GM21390 (cell line): ENCODE results near the gene ALOX15B.

ENCODE experiments used
- ATAC-seq: cut with Tn5 transposase; IDR thresholded peaks from one replicate; pipeline ENCODE4 v1.9.1; 2021; ENCODE audit not compliant: unreplicated experiment

Gene ALOX15B

DNA sequence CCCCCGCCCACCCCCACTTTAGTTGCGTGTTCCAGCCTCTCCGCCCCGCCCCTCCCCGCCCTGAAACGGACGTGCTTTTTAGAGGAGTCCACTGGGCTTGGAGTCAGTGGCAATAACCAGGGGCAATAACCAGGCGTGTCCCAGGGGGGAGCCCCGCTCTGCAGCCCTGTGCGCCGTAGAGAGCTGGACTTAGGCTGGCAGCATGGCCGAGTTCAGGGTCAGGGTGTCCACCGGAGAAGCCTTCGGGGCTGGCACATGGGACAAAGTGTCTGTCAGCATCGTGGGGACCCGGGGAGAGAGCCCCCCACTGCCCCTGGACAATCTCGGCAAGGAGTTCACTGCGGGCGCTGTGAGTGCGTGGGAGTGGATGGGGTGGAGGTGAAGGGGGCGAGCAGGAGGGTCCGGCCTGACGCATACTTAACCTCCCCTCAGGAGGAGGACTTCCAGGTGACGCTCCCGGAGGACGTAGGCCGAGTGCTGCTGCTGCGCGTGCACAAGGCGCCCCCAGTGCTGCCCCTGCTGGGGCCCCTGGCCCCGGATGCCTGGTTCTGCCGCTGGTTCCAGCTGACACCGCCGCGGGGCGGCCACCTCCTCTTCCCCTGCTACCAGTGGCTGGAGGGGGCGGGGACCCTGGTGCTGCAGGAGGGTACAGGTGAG, at the start of gene ALOX15B:
ALOX15B (plus strand) TSS at position 106 of the 657 bp plus-strand sequence; CDS start at position 203, 97 bp downstream.
- no peak for ATAC-seq

GRCh38 chr17:7989781-7990655, 48.8 kb upstream of the ALOX15B start:
- peak; percentile 72 for ATAC-seq

- ATAC-seq: no peak
These were observed 46.3 kb upstream of the ALOX15B start for GRCh38 chr17:7992516-7992915.

DNA sequence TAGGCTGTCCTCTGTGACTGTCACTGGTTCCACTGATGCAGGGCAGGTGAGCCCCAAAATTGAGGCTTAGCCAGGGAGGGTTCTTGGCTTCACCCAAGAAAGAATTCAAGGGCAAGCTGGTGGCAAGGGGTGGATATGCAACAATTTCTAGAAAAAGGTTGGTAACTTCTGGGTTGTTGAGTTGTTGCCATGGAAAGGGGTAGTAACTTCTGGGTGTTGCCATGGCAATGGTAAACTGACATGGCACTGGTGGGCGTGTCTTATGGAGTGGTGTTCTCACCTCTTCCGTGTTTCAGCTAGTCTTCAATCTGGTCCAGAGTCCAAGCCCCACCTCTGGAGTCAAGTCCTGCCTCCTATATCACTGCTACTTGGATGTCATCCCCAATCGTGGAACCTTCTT, 45.9 kb upstream of the ALOX15B start:
- no peak for ATAC-seq

- ATAC-seq: no peak
These were observed 44.8 kb upstream of the ALOX15B start for GRCh38 chr17:7993972-7994589.

DNA sequence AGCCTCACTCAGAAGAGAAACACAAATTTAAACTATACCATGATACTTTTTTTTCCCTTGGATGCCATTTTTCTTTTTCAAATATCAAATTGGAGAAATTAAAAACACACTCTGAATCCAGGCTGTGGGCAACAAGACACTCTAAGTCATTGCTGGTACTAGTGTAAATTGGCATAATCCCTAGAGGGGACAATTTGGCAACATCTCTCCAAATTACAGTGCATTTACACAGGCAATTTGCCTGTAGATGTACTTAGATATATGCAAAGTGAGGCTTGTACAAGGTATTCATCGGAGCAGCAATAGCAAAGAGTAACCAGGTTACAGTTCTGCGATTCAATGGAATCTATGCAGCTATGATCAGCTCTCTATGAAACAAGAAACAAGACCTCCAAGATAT, 43.1 kb upstream of the ALOX15B start:
- ATAC-seq: no peak

- no peak for ATAC-seq
These were observed 41.7 kb upstream of the ALOX15B start for GRCh38 chr17:7997186-7997585.

DNA sequence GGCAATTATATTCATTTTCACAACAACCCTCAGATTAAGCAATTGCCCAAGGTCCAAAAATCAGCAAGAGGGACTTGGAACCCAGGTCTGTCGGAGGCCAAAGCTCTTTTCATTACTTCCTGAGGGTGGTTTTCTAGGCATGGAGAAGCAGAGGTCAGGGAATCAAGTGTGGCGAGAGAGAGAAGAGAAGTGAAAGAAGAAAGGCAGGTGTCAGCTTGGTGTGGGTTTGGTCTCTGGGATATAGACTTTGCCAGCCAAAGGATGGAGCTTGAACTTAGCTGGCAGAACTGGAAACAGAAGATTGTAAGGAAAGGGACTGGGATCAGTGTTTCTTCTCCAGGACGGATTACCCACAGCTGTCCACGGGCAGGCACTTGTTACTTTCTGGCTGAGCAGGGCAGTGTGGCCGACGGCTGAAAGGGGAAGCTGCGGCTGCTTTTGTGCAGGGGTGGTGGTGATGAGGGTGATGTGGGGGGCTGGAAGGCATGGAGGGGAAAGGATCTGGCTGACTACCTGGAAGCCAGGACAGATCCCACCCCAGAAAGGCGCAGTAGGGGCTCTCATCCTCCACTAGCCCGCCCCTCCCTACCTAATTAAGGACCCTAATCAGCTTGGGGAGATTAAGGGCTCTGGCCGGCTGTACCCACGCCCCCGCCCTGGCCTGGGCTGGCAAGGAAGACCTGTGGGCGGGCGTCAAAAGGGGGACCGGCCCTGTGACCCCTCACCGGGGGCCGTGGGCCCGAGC, 36.7 kb upstream of the ALOX15B start, which contains the start of gene GUCY2D:
GUCY2D (plus strand) TSS at position 640 of the 745 bp plus-strand sequence. CDS start 433 bp downstream, outside the sequence.
- no peak for ATAC-seq

- ATAC-seq: no peak
These were observed 35.9 kb upstream of the ALOX15B start for GRCh38 chr17:8002721-8003593.

- no peak for ATAC-seq
These were observed 35.2 kb upstream of the ALOX15B start for GRCh38 chr17:8003594-8004181.

DNA sequence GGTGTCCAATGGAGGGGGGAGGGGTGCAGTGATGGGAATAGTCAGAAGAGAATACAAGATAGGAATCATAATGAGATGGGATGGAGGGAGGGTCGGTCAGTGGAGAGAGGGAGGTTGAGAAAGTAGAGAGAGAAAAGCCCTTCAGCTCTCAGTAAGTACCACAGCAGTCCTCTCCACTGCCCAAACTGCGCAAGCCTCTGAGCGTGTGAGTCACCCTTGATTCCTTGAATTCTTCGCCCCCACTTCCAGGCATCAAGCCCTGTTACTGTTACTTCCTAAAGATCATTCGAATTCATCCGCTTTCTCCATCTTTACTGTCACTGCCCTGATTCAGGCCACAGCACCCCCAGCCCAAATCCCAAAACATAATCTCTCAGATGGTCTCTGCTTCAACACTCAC, 34.0 kb upstream of the ALOX15B start:
- ATAC-seq: no peak

GRCh38 chr17:8005357-8005756, 33.5 kb upstream of the ALOX15B start:
- no peak for ATAC-seq

GRCh38 chr17:8005967-8006730, 32.7 kb upstream of the ALOX15B start:
- ATAC-seq: no peak

- ATAC-seq: no peak
These were observed 31.8 kb upstream of the ALOX15B start for GRCh38 chr17:8006836-8007680.

GRCh38 chr17:8007836-8008235, 31.0 kb upstream of the ALOX15B start:
- no peak for ATAC-seq

- ATAC-seq: no peak
These were observed 26.7 kb upstream of the ALOX15B start for GRCh38 chr17:8012045-8012580.

DNA sequence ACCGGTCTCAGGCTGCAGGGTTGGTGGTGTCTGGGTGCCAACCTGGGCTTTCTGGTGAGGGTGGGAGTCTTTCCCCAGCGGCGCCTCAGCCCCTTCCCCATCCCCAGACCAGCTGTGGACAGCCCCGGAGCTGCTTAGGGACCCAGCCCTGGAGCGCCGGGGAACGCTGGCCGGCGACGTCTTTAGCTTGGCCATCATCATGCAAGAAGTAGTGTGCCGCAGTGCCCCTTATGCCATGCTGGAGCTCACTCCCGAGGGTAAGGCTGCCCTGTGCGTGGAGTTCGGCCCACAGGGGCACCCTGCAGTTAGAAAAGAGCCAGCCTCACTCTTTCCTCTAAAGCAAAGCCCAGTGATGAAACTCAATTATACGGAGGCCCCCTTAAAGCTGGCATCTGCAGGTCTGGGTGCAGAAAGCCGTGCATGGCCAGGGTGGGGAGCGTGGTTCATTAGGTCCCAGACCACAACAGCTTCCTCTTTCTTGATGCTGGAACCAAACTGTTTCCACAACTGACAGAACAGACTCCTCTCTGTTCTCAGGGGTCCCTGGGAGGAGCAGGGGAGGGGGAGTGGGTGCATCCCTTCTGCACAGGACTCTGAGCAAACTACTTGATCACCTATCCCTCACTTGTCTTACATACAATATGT, 25.7 kb upstream of the ALOX15B start:
- no peak for ATAC-seq
